ENCODE results near the gene CDK4.

CDK4 gene

DNA sequence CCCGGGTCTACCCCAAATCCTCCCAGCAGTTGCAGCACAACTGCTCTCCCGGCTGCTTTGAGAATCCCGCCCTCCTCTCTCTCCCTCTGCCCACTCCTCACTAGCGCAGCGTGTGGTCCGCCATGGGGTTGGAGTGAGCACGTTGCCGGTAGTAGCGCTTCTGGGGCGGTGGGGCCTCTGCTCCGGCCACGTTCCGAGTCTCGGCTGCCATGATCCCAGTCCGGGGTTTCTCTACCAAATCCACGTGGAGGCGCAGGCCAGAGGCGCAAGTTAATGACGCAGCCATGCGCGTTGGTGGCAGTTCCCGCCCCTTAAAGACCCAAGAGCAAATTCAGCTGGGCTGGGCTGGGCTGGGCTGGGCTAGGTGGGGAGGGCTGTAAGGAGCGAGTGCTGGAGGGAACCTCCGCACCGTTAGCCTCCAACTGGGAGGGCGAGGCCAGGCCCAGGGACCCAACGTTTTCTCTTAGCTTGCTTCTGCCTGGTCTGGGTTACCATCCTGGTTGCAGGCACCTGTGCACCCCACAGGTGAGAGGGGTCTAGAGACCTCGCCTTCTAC lies 19.8 kb upstream of the CDK4 start, which contains the start of gene METTL1:
METTL1 (minus strand) TSS at position 233 of the 556 bp plus-strand sequence; CDS start at position 211, 22 bp downstream.
- DNase-seq = peak; percentile 95

DNA sequence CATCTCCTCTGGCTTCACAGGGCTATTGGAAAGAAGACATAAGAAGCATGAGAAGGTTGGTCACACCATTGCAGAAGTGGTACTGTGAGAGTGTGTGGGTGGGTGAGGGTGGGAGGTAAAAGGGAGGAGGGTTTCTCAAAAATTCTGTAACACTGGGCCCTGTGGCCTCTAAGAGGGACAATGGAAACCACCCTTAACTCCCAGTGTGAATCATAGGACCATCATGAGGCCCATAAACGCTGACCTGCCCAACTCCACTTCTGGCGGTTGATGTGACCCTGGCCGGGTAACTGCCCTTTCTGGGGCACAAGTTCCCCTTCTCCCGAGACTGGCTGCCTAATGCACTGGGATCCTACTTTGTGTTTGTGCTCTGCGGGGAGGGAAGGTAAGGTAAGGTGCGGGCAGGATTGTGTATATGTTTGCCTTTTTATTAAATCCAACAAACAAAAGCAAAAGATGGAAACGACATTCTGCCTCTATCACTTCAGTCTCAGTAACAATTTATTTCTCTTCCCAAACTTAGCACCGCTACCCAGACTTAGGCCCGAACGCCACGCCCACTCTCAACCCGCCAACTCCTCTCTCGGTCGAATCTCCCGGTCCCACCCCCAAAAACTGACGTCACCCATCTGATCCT lies 19.2 kb upstream of the CDK4 start:
- DNase-seq = peak; percentile 94

DNA sequence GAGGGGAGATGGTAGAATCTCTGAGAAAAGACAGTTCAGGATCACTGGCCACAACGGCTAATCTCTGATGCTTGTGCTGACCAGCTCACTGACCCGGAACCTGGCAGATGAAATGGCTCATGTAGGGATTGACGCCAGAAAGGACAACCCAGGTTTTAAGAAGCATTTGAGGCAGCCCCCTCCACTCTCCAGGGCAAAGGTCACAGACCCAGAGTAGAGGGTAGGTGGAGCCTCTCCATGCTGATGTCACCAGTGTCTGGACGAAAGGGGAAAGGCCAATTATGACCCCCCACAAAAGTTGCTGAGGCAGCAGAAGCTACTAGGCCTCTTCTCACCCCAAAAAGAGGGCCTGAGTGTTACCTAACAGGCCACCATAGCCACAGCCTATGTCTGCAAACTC lies 18.6 kb upstream of the CDK4 start:
- DNase-seq = no peak

DNA sequence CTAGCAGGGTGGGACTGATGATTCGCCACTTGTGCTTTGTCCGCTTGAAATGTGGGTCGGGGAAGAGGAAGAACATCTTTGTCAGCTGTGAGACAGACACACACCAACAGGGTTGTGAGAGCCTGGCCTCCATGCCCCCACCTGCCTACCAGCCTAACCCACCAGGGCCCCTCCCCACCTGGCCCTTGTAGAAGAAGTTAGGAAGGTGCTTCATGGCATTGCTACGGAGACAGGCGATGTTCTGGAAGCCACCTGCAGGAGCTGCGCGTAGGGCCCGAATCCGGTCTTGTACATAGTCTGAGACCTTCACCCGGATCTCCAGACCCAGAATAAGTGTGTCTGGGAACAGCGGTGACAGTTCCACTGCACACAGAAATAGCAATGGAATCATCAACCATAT lies 17.5 kb upstream of the CDK4 start:
- no peak for DNase-seq

DNA sequence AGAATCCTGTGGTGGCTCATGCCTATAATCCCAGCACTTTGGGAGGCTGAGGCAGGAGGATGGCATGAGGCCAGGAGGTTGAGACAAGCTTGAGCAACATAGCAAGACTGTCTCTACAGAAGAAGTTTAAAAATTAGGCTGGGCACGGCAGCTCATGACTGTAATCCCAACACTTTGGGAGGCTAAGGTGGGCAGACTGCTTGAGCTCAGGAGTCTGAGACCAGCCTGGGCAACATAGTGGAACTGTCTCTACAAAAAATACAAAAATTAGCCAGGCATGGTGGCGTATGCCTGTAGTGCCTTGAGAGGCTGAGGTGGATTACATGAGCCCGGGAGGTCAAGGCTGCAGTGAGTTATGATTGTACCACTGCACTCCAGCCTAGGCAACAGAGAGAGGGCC lies 15.8 kb upstream of the CDK4 start:
- DNase-seq = no peak

DNA sequence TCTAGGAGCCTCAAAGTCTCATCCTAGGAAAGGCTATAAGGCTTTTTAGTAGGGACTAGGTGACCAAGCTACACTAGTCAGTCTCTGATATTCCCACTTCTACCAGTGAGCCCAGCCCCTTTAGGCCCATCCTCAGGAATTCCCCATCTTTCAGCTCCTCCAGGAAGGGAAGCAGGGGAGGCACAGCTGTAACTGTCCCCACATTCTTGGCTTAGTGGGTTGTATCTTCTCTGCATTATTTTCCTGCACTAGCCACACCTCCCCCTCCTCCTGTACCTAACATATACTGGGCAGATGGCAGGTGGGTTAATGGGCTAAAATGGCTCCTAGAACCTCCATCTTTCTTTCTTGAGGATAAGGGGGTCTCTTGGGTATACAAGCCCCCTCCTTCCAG lies 15.2 kb upstream of the CDK4 start:
- no peak for DNase-seq

DNA sequence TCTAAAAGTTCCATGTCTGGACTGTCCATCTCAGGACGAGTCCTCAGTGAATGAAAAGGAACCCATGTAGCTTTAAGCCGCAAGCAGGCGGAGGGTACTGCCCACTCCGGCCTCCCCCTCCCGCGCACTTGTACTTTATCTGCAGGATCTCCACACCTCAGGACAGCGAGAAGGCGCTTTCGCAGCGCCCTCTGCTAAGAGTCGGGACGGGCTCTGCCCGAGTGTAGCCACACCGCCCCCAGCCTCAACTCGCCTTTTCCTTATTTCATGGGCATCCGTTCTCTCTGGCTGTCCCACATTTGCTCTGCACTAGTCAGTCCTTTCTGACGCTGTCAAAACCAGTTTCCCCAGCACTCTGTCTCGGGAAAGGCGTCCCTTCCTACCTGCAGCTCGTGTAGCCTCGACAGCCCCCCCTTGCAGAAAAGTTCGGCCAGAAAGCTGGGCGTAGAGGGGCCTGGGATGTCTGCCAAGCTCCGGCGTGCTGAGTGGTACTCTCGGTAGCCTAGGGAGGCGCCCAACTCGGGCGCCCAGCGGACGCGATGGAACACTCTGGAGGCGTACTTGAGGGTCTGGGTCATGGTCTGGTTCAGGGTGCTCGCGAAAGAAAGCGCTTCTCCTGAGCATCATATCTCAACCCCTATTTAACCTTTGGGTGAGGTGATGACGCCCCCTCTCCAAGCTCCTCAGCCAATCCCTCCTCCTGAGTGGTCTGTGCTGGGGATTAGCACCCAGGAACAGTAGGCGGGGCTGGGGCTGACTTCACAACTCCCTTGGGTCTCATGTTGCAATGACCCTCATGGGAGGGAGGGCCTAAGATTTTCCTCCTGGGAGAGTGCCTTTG lies 14.6 kb upstream of the CDK4 start, which contains the start of gene CYP27B1:
CYP27B1 (minus strand) TSS at position 615 of the 841 bp plus-strand sequence; CDS start at position 578, 37 bp downstream.
- no peak for DNase-seq

DNA sequence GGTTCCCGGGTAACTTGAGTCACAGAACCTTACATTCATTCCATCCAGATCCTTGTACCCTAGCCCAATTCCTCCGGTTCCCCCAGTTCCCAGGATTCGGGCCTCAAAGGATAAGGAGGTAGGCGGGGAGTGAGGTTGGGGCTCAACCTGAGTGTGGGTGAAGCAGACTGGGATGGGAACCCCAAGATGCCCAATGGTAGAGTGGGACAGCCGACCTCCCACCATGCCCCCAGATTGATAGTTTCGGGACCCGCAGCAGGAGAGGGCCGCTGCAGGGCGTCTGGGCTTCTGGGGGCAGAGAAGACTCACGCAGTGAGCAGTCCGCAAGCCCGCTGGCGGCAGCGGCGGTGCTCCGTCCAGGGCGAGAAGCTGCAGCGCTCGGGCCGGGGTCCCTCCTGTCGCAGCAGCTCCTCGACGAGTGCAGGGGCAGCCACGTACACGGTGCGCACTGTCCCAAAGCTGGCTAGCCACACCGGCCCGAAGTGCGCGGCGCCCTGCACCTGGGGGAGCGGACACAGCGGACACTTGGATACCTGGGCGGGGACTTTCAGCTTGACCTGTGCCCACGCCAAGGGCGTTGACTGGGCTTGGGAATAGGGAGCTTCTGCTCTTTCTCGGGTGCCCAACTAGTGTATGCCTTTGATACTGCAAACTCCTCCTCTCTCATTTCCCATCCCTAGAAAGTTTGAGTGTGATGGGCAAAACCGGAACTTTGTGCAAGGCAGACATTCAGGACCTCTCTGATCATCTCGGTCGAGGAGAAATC lies 13.8 kb upstream of the CDK4 start:
- DNase-seq = no peak

DNA sequence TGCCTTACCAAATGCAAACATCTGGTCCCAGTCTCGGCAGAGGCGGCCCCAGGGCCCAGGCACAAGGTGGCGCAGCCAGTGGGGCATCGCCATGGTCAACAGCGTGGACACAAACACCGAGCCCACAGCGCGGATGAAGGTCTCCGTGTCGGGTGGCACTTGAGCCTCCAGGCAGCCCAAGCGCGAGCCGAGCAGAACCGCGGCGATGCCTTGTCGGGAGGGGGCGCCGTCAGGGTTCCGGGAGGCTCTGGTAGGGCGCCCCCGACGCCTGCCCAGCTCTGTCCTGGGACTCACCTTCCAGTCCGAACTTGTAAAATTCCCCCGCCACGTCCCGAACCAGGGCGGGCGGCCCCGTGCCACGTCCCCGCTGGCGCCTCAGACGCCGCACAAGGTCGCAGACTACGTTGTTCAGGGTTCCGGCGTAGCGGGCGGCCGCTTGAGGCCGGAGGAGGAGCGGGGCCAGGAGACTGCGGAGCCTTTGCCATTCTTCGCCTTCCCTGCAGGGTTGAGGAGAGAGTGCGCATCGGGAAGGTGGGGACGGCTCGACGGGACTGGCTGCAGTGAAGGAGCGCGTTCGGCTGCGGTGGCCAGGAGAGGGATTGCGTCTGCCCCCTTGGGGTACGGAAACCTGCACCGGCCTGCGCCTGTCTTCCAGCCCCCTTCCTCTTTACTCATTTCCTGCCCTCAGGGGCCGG lies 13.0 kb upstream of the CDK4 start:
- peak; percentile 74 for DNase-seq

DNA sequence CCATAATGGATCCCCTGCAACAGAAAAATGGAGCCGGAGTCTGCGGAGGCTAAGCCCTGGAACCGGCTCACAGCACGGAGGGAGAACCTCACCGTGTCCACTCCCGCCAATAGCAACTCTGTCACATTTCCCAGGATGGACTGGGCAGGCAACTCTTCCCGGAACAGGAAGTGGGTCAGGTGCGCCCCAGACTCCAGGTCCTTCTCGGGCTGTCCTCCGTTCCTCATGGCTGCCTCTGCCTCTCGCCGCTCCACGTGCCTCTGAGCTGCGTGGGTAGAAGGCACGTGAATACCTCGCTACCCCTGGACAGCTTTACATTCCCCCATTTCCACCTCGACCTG lies 12.5 kb upstream of the CDK4 start:
- DNase-seq = peak; percentile 45

DNA sequence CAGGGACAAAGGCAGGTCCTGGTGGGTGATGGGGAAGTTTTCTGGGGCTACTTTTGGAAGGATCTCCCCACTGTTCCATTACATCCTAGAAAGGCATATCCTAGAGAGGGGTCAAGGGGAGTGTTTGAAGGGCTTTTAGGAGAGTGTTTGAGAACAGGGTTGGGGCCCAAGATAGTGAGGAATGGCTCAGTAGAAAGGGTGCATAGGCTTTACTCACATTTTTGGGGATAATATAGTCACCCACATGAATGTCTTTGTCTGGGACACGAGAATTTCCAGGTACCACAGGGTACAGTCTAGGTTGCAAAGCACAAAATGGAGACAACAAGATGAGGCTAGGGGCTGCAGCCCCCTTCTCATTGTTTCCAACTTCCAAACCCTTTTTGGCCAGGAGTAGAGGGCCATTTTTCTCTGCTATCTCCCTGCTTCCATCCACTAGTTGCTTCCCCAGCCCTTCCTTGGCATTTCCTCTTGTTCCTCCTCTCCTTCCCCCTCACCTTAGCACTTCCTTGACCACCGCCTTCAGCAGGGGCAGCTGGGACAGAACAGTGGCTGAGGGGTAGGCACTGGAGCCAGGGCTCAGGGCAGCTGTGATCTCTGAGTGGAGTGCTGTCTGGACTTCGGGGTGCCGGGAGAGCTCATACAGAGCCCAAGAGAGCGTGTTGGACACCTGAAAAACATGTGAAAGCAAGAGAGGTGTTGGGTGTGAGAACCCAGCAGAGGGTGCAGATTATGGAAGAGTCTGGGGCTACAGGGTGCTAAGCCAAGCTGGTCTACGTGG lies 12.0 kb upstream of the CDK4 start:
- DNase-seq = no peak

DNA sequence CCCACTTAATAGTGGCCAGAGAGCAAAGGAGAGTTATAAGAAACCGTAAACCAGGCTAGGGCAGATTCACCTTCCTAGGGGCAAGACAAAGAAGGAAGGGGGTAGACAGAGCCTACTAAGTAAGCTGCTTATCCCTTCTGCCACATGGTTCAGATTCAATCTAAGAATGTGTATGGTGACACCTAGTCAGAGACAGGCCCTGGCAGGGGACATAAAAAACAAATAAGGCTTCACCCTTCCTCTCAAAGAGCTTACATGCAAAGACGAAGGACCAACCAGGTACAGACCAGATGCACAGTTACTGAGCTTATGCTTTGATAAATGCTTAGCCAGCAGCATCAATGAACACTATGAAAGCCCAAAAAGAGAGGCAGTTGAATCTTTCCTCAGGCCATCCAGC lies 10.4 kb upstream of the CDK4 start:
- DNase-seq = no peak

DNA sequence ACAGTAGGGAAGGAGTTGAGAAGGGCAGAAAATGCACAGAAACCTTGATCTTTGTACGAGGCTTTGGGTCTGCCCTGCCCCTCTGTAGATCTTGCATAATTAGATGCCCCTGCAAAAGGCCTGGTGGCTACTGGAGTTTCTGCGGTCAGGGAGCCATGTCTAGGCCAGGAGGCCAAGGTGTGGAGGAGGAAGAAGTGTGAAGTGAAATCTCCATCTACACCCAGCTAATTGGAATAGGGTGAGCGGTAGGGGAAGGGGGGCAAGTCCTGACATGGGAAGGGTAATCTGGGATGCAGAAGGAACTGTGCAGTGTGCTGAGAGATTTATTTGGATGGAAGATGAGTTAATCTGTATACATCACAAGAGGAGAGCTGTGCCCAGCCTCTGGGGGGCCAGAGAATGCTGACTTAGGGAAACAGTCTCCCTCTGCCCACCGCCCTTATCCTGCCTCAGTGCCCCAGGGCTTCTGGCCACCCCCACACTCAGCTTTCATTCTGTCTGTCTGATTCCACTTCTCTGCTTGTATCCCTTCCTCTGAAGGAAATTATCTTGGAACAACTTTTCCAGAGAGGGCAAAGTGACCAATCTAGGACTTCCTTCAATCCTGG lies 9.4 kb upstream of the CDK4 start:
- no peak for DNase-seq

DNA sequence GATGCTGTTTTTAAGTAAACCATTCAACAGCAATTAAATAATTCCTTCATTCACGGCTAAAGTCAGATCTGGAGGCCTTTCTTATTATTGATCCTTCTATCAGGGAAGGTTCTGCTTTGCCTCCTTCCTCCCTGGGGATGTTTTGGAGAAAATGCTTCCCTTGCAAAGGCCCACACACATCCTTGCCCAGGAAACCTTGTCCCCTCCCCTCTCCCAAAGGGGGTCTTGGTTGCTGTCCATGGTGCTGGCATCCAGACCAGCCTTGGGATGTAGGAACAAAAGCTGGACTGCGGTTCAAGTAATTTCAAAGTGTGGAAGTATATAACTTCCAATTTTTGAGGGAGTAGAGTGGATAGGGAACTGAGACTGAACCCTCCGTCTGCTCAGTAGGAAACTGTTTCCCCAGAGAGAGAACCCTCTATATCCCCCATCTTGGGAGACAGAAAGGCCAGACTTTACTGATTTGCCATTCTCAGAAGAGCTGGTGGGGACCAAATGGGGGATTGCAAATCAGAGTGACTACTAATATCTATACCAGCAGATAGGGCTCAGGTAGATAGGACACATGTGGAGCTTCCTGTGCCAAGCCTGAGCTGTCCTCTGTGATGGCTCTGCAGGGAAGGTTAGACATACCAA lies 8.4 kb upstream of the CDK4 start:
- no peak for DNase-seq

DNA sequence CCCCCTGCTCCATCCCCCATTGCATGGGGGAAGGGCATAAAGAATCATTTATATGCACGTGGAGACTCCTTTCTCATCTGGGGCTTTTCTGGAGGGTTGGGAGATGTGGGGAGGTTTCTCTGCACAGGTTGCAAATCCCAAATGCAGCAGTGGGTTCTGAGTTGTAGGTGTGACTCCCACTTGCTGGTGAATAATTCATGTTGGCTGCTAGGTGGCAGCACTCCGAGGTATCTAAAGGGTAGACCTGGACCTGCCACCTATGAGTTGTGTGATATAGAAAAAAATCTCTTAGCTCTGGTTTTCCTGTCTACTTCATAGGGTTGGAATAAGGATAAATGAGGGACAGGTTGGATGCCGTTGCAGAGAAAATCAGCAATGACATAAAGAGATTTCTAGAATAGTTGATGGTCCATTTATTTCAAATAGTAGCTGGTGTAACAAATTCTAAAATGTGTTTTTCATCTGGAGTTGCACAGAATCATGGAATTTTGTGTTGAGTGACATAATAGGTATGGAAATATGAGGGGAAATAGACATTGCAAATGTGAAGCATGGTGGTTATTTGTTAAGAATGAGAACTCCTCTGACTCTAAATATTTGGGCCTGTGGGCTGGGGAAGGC lies 7.4 kb upstream of the CDK4 start:
- DNase-seq = no peak

DNA sequence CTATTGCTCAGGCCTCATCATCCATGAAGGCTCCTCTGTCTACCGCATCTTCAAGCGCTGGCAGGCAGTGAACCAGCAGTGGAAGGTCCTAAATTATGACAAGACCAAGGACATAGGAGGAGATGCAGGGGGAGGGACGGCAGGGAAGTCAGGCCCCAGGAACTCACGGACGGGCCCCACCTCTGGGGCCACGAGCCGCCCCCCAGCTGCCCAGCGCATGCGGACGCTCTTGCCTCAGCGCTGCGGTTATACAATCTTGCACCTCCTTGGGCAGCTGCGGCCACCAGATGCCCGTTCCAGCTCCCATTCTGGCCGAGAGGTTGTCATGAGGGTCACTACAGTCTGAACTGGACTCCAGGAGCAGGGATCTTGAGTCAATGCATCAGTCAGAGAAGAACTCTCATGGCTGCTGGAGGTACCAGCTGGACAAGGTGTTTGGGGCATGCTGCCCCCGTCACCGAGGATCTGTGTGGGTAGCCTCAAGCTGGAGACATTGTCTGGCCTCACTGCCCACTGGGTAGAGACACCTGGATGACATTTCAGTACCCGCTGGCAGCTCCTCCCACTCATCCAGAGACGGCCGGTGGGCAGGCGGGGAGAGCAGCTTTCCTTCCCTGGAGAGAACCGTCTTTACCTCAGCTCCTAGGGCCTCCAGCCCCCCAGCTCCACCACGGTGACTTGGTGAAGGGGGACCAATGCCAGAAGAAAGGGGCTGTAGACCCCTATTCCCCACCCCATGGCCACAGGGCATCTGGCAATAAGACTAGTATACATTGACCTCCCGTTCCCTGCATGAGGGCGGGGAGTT lies 6.6 kb upstream of the CDK4 start:
- DNase-seq = no peak

DNA sequence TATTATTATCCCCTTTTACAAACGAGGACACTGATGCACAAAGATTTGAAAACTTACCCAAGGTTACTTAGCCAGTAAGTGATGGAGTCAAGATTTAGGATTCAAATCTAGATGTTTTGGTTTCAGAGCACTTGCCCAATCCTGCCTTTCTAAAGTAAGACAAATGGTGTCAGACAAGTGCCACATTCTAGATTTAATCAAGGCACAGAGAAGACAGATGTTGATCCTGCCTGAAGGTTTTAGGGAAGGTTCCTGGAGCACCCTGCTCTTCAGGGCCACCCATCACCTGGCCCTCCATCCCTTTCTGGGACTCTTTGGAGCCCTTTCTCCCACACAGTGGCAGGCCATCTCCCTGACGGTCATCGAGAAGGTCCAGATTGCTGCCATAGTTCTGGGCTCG lies 5.7 kb upstream of the CDK4 start:
- DNase-seq = no peak

DNA sequence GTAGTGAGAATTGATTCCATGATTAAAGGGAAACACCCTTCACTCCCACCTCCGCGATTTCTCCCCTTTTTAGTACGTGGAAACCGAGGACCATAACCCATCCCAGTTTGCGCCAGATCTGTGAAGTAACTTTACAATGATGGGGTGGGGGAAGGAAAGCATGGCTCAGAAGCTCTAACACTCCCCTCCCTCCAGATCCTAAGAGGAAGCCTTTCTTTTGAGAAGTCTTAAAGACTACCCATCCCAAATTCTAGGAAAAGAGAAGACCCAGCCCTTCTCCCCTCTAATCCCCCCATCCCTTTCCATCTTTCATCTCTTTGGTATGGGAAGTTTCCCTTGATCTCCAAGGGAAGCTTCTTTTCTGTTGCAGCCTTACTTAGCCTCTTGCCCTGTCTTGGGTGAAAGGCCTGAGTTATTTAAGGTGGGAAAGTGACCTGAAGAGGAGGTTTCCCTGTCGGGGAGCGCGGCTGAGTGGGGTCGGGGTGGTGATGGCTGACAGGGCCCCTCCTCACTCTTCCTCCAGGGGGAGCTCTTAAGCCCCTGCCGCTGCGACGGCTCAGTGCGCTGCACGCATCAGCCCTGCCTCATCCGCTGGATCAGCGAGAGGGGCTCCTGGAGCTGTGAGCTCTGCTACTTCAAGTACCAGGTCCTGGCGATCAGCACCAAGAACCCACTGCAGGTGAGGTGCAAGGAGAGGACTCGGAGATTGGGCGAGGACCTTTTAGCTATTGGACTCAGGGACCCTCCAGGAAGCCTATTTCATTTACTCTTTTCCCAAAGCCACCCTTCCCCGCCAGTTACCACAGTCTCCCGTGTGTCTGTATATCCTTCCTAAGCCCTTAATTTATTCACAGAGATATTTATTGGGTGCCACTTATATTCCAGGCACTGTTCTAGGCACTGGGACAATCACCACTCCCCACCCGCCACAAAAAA lies 4.6 kb upstream of the CDK4 start:
- DNase-seq = peak; percentile 83
